LNCaP clone FGC (cell line): ENCODE data around the gene FBXO9.

ENCODE experiments used
- DNase-seq: peaks from one replicate; pipeline ENCODE4 v3.0.0-alpha.2; 2011; ENCODE audit warnings: low read depth
- H3K4me3 ChIP-seq: 2 replicates; pipeline ENCODE4 v1.5.1; 2011; ENCODE audit warnings: mild to moderate bottlenecking, low read depth, low read length, control low read depth
- CTCF ChIP-seq: IDR thresholded peaks from 2 replicates; pipeline ENCODE4 v1.5.1; 2012; ENCODE audit warnings: mild to moderate bottlenecking; ENCODE audit not compliant: control insufficient read depth, insufficient read depth; ENCODE audit errors: extremely low read depth

FBXO9 gene

GRCh38 chr6:53035549-53036213 is 29.5 kb upstream of the FBXO9 start:
- no peak overlapping the region for H3K4me3 ChIP-seq
- no peak for TF ChIP-seq CTCF
- no peak for DNase-seq

- TF ChIP-seq CTCF: no peak
- H3K4me3 ChIP-seq: no peak overlapping the region
- no peak for DNase-seq
Observed at GRCh38 chr6:53038141-53038540, 27.1 kb upstream of the FBXO9 start.

- no peak for DNase-seq
- no peak overlapping the region for H3K4me3 ChIP-seq
- no peak for TF ChIP-seq CTCF
Observed at GRCh38 chr6:53038596-53038995, 26.6 kb upstream of the FBXO9 start.

GRCh38 chr6:53041356-53041755 is 23.8 kb upstream of the FBXO9 start:
- no peak overlapping the region for H3K4me3 ChIP-seq

GRCh38 chr6:53042112-53042511 is 23.1 kb upstream of the FBXO9 start:
- no peak for TF ChIP-seq CTCF
- DNase-seq: no peak
- H3K4me3 ChIP-seq: no peak overlapping the region

More at GRCh38 chr6:53041356-53041755, 23.8 kb upstream of the FBXO9 start:
- no peak for DNase-seq
- TF ChIP-seq CTCF: no peak

GRCh38 chr6:53043581-53043980 is 21.6 kb upstream of the FBXO9 start:
- TF ChIP-seq CTCF: no peak
- no peak overlapping the region for H3K4me3 ChIP-seq
- no peak for DNase-seq

- DNase-seq: no peak
- H3K4me3 ChIP-seq: no peak overlapping the region
- no peak for TF ChIP-seq CTCF
Observed at GRCh38 chr6:53044071-53044470, 21.1 kb upstream of the FBXO9 start.
